NCI-H226 (cell line): Measurements from ENCODE around the gene ACER3.
"Not testable (repeated sequence)": the region's sequence is repeated elsewhere in the genome, so short reads cannot be mapped to it uniquely, and the experiment has no call there.

Source experiments
- DNase-seq: peaks from one replicate; pipeline ENCODE4 v3.0.0-alpha.2; 2015

ACER3 gene

GRCh38 chr11:76939219-76939631 lies 78.5 kb downstream of the ACER3 start:
- DNase-seq: no peak

- DNase-seq: no peak
Observed at GRCh38 chr11:76944225-76944624, 83.5 kb downstream of the ACER3 start.

- no peak for DNase-seq
Observed at GRCh38 chr11:76946223-76946622, 85.5 kb downstream of the ACER3 start.

GRCh38 chr11:76947190-76947589 lies 86.5 kb downstream of the ACER3 start:
- DNase-seq: no peak

GRCh38 chr11:76947800-76948199 lies 87.1 kb downstream of the ACER3 start:
- DNase-seq: no peak

- no peak for DNase-seq
Observed at GRCh38 chr11:76955459-76956114, 94.9 kb downstream of the ACER3 start.

- no peak for DNase-seq
Observed at GRCh38 chr11:76962583-76963416, 102.1 kb downstream of the ACER3 start.

GRCh38 chr11:76963417-76964168 lies 102.9 kb downstream of the ACER3 start:
- DNase-seq: not testable (repeated sequence)

GRCh38 chr11:76972051-76972450 lies 111.3 kb downstream of the ACER3 start:
- no peak for DNase-seq

- DNase-seq: no peak
Observed at GRCh38 chr11:76974179-76974891, 113.6 kb downstream of the ACER3 start.

GRCh38 chr11:76975513-76975912 lies 114.8 kb downstream of the ACER3 start:
- DNase-seq: no peak

GRCh38 chr11:76977791-76978190 lies 117.1 kb downstream of the ACER3 start:
- no peak for DNase-seq

- no peak for DNase-seq
Observed at GRCh38 chr11:76978239-76978638, 117.5 kb downstream of the ACER3 start.

- DNase-seq: no peak
Observed at GRCh38 chr11:76978818-76979217, 118.1 kb downstream of the ACER3 start.

- DNase-seq: no peak
Observed at GRCh38 chr11:76980196-76980595, 119.5 kb downstream of the ACER3 start.

- DNase-seq: no peak
Observed at GRCh38 chr11:76984743-76985142, 124.0 kb downstream of the ACER3 start.

- no peak for DNase-seq
Observed at GRCh38 chr11:76987203-76987602, 126.5 kb downstream of the ACER3 start.

- no peak for DNase-seq
Observed at GRCh38 chr11:76990628-76991027, 129.9 kb downstream of the ACER3 start.

- DNase-seq: no peak
Observed at GRCh38 chr11:76995081-76995576, 134.4 kb downstream of the ACER3 start.

- no peak for DNase-seq
Observed at GRCh38 chr11:76997512-76997911, 136.8 kb downstream of the ACER3 start.

GRCh38 chr11:76999597-76999996 lies 138.9 kb downstream of the ACER3 start:
- DNase-seq: no peak

- no peak for DNase-seq
Observed at GRCh38 chr11:77001613-77002012, 140.9 kb downstream of the ACER3 start.

- no peak for DNase-seq
Observed at GRCh38 chr11:77002776-77003175, 142.1 kb downstream of the ACER3 start.
